Lower lobe of right lung (tissue), 2 donors: ENCODE results near the gene SERPINB6. TPM values are rescaled to one million over a fixed set of nuclear protein-coding genes. Genes with fewer than 3 reads are reported as not detected.
"Not testable (repeated sequence)": the region's sequence is repeated elsewhere in the genome, so short reads cannot be mapped to it uniquely, and the experiment has no call there.

Source experiments
- ATAC-seq, 2 donors: fragments of 200-7000 bp; cut with Tn5 transposase; one replicate each; pipeline ENCODE4 v1.9.1; 2020 to 2022; ENCODE audit warnings: mild to moderate bottlenecking in 2 of 2, moderate library complexity in 2 of 2
- DNase-seq: peaks from one replicate; pipeline ENCODE4 v3.0.0-alpha.2; 2020
- H3K27ac ChIP-seq: fragments of 200-600 bp; one replicate; pipeline ENCODE4 v1.8.0; 2022
- H3K27me3 ChIP-seq: fragments of 200-600 bp; one replicate; pipeline ENCODE4 v1.8.0; 2022; ENCODE audit warnings: low read depth
- H3K36me3 ChIP-seq: fragments of 200-600 bp; one replicate; pipeline ENCODE4 v1.8.0; 2022; ENCODE audit warnings: mild to moderate bottlenecking
- H3K4me1 ChIP-seq: fragments of 200-600 bp; one replicate; pipeline ENCODE4 v1.8.0; 2022
- H3K4me3 ChIP-seq: fragments of 200-600 bp; one replicate; pipeline ENCODE4 v1.8.0; 2022; ENCODE audit warnings: mild to moderate bottlenecking
- H3K9me3 ChIP-seq: fragments of 200-600 bp; one replicate; pipeline ENCODE4 v1.8.0; 2022
- CTCF ChIP-seq: fragments of 200-600 bp; IDR thresholded peaks from one replicate; pipeline ENCODE4 v1.8.0; 2022; ENCODE audit warnings: antibody characterized with exemption, mild to moderate bottlenecking
- intact Hi-C: fragments of 100-400 bp; cut with DNase I; formaldehyde crosslinking; loops from one replicate; pipeline ENCODE4 v1.11.0; 2022
- total RNA-seq: library from RNA; stranded (reverse); fragmentation: NEBNext Ultra II Directional; extraction: Animal tissue kit (Norgen Biotek cat#: 25700); gene quantifications from one replicate; pipeline ENCODE4 v1.2.1, GENCODE V29; 2021
- donor health status: DM: no; HTN: yes; CAD: no; lungs with severe emphysema.

SERPINB6 gene
- total RNA-seq, 1 donor from 2014 or later: 160 TPM

- no peaks in the 10 kb centered on the region for H3K27me3 ChIP-seq
- H3K4me3 ChIP-seq: no peak overlapping the region
- ATAC-seq (no peak), DNase-seq (no peak)
- intact Hi-C loops: no loop called here
- H3K9me3 ChIP-seq: peaks cover 16% of the 10 kb centered on the region
- no peaks in the 10 kb centered on the region for H3K4me1 ChIP-seq
- H3K36me3 ChIP-seq: peaks cover 70% of the 10 kb centered on the region
- no peak overlapping the region for H3K27ac ChIP-seq
- no peak for TF ChIP-seq CTCF
Measured at GRCh38 chr6:3011158-3011557, 39.8 kb upstream of the SERPINB6 start.

GRCh38 chr6:3009930-3010329, 38.6 kb upstream of the SERPINB6 start:
- ATAC-seq: no peak
- DNase-seq: no peak

GRCh38 chr6:3008712-3009265, 37.4 kb upstream of the SERPINB6 start:
- H3K4me3 ChIP-seq, ATAC-seq, intact Hi-C loops, H3K27me3 ChIP-seq, DNase-seq, H3K27ac ChIP-seq, H3K4me1 ChIP-seq: not testable (repeated sequence)
- Histone ChIP-seq H3K36me3 (peaks cover 69% of the 10 kb centered on the region), H3K9me3 (peaks cover 16% of the 10 kb centered on the region)

More at GRCh38 chr6:3009930-3010329, 38.6 kb upstream of the SERPINB6 start:
- TF ChIP-seq CTCF: no peak
- Histone ChIP-seq H3K36me3 (peaks cover 73% of the 10 kb centered on the region), H3K27ac (no peak overlapping the region), H3K27me3 (no peaks in the 10 kb centered on the region), H3K9me3 (peaks cover 16% of the 10 kb centered on the region), H3K4me1 (no peaks in the 10 kb centered on the region), H3K4me3 (no peak overlapping the region)
- intact Hi-C loops: no loop called here

GRCh38 chr6:3007571-3007970, 36.2 kb upstream of the SERPINB6 start:
- DNase-seq (no peak), ATAC-seq (no peak)
- Histone ChIP-seq H3K9me3 (peaks cover 16% of the 10 kb centered on the region), H3K27ac (no peak overlapping the region), H3K27me3 (no peaks in the 10 kb centered on the region), H3K4me3 (no peak overlapping the region), H3K36me3 (peaks cover 68% of the 10 kb centered on the region), H3K4me1 (no peaks in the 10 kb centered on the region)
- intact Hi-C loops: no loop called here
- no peak for TF ChIP-seq CTCF

GRCh38 chr6:3006476-3006875, 35.1 kb upstream of the SERPINB6 start:
- H3K36me3 ChIP-seq: peaks cover 58% of the 10 kb centered on the region
- no peak for DNase-seq
- intact Hi-C loops: no loop called here
- H3K4me3 ChIP-seq: no peak overlapping the region
- no peak for ATAC-seq
- TF ChIP-seq CTCF: no peak
- H3K27me3 ChIP-seq: no peaks in the 10 kb centered on the region
- no peak overlapping the region for H3K27ac ChIP-seq
- H3K4me1 ChIP-seq: no peaks in the 10 kb centered on the region
- peaks cover 6% of the 10 kb centered on the region for H3K9me3 ChIP-seq

GRCh38 chr6:3005874-3006273, 34.5 kb upstream of the SERPINB6 start:
- intact Hi-C loops: no loop called here
- H3K36me3 ChIP-seq: peaks cover 57% of the 10 kb centered on the region
- H3K27me3 ChIP-seq: no peaks in the 10 kb centered on the region
- no peak overlapping the region for H3K27ac ChIP-seq
- H3K4me3 ChIP-seq: no peak overlapping the region
- ATAC-seq (no peak), DNase-seq (no peak)
- peaks cover under 1% of the 10 kb centered on the region for H3K9me3 ChIP-seq
- TF ChIP-seq CTCF: no peak
- H3K4me1 ChIP-seq: peaks cover under 1% of the 10 kb centered on the region
